ENCODE data around the gene SLC30A2. TPM values are rescaled to one million over a fixed set of nuclear protein-coding genes. Genes with fewer than 3 reads are reported as not detected.

Gene SLC30A2
- total and polyA plus RNA-seq, 2 experiments from 2014 or later = 0.07 TPM; not detected in 1

DNA sequence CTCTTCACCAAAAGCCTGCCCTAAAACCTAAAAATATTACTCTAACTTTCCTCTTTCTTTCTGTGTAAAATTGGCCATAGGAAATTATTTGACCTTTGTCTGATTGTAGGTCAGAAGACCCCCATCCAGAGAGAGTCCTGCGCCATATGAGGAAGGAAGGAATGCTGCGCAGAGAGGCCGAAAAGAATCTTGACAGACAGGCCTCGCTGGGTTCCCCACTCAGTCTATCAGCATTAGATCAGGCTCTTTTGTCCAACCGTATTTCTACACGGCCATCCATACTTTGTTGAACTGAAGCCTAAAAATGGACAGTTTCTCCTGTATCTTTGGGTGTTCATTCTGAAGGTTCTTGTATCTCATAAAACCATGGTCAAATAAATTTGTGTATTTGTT, 4.3 kb upstream of the SLC30A2 start (continued):
- TF ChIP-seq, protein P1, sequence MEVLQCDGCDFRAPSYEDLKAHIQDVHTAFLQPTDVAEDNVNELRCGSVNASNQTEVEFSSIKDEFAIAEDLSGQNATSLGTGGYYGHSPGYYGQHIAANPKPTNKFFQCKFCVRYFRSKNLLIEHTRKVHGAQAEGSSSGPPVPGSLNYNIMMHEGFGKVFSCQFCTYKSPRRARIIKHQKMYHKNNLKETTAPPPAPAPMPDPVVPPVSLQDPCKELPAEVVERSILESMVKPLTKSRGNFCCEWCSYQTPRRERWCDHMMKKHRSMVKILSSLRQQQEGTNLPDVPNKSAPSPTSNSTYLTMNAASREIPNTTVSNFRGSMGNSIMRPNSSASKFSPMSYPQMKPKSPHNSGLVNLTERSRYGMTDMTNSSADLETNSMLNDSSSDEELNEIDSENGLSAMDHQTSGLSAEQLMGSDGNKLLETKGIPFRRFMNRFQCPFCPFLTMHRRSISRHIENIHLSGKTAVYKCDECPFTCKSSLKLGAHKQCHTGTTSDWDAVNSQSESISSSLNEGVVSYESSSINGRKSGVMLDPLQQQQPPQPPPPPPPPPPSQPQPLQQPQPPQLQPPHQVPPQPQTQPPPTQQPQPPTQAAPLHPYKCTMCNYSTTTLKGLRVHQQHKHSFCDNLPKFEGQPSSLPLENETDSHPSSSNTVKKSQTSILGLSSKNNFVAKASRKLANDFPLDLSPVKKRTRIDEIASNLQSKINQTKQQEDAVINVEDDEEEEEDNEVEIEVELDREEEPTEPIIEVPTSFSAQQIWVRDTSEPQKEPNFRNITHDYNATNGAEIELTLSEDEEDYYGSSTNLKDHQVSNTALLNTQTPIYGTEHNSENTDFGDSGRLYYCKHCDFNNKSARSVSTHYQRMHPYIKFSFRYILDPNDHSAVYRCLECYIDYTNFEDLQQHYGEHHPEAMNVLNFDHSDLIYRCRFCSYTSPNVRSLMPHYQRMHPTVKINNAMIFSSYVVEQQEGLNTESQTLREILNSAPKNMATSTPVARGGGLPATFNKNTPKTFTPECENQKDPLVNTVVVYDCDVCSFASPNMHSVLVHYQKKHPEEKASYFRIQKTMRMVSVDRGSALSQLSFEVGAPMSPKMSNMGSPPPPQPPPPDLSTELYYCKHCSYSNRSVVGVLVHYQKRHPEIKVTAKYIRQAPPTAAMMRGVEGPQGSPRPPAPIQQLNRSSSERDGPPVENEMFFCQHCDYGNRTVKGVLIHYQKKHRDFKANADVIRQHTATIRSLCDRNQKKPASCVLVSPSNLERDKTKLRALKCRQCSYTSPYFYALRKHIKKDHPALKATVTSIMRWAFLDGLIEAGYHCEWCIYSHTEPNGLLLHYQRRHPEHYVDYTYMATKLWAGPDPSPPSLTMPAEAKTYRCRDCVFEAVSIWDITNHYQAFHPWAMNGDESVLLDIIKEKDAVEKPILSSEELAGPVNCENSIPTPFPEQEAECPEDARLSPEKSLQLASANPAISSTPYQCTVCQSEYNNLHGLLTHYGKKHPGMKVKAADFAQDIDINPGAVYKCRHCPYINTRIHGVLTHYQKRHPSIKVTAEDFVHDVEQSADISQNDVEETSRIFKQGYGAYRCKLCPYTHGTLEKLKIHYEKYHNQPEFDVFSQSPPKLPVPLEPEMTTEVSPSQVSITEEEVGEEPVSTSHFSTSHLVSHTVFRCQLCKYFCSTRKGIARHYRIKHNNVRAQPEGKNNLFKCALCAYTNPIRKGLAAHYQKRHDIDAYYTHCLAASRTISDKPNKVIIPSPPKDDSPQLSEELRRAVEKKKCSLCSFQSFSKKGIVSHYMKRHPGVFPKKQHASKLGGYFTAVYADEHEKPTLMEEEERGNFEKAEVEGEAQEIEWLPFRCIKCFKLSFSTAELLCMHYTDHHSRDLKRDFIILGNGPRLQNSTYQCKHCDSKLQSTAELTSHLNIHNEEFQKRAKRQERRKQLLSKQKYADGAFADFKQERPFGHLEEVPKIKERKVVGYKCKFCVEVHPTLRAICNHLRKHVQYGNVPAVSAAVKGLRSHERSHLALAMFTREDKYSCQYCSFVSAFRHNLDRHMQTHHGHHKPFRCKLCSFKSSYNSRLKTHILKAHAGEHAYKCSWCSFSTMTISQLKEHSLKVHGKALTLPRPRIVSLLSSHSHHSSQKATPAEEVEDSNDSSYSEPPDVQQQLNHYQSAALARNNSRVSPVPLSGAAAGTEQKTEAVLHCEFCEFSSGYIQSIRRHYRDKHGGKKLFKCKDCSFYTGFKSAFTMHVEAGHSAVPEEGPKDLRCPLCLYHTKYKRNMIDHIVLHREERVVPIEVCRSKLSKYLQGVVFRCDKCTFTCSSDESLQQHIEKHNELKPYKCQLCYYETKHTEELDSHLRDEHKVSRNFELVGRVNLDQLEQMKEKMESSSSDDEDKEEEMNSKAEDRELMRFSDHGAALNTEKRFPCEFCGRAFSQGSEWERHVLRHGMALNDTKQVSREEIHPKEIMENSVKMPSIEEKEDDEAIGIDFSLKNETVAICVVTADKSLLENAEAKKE (CRISPR knock-in tag; IDR thresholded peaks at IDR 0.05) = no peak
- TF ChIP-seq, protein P2, sequence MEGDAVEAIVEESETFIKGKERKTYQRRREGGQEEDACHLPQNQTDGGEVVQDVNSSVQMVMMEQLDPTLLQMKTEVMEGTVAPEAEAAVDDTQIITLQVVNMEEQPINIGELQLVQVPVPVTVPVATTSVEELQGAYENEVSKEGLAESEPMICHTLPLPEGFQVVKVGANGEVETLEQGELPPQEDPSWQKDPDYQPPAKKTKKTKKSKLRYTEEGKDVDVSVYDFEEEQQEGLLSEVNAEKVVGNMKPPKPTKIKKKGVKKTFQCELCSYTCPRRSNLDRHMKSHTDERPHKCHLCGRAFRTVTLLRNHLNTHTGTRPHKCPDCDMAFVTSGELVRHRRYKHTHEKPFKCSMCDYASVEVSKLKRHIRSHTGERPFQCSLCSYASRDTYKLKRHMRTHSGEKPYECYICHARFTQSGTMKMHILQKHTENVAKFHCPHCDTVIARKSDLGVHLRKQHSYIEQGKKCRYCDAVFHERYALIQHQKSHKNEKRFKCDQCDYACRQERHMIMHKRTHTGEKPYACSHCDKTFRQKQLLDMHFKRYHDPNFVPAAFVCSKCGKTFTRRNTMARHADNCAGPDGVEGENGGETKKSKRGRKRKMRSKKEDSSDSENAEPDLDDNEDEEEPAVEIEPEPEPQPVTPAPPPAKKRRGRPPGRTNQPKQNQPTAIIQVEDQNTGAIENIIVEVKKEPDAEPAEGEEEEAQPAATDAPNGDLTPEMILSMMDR (conservative IDR thresholded peaks at IDR 0.05; ENCODE audit: low read depth in 2 of 2) = no peak
- TF ChIP-seq POLR2AphosphoS5 (IDR thresholded peaks at IDR 0.05; ENCODE audit: low read depth) = no peak
- TF ChIP-seq JUNB (IDR thresholded peaks at IDR 0.05; ENCODE audit: unreplicated experiment) = no peak
- no peak for TF ChIP-seq CREB1 (CRISPR knock-in tag; IDR thresholded peaks at IDR 0.05; ENCODE audit: low read depth)
- no peak for TF ChIP-seq STAT1 (IDR thresholded peaks at IDR 0.05; ENCODE audit: unreplicated experiment)
- TF ChIP-seq NANOG (IDR thresholded peaks at IDR 0.05; ENCODE audit: borderline replicate concordance) = no peak
- no peak for TF ChIP-seq EZH2phosphoT487 (IDR thresholded peaks at IDR 0.05; ENCODE audit: unreplicated experiment)
